Glutamatergic neuron (in vitro differentiated cells): ENCODE data around the gene TMEM259. TPM values are rescaled to one million over a fixed set of nuclear protein-coding genes. Genes with fewer than 3 reads are reported as not detected.

Experiments used
- DNase-seq: peaks from one replicate; pipeline ENCODE4 v3.0.0; 2022
- H3K27ac Mint-ChIP-seq: one replicate; pipeline ENCODE4 v1.8.0; 2020; ENCODE audit warnings: mild to moderate bottlenecking, mixed read lengths, inconsistent platforms; ENCODE audit not compliant: unreplicated experiment
- H3K27me3 Mint-ChIP-seq: one replicate; pipeline ENCODE4 v1.8.0; 2020; ENCODE audit warnings: mild to moderate bottlenecking, moderate library complexity, mixed read lengths, inconsistent platforms; ENCODE audit not compliant: unreplicated experiment
- H3K36me3 Mint-ChIP-seq: one replicate; pipeline ENCODE4 v1.8.0; 2020; ENCODE audit warnings: mild to moderate bottlenecking, mixed read lengths, inconsistent platforms; ENCODE audit not compliant: unreplicated experiment
- H3K4me1 Mint-ChIP-seq: one replicate; pipeline ENCODE4 v1.8.0; 2020; ENCODE audit warnings: mild to moderate bottlenecking, low read depth, mixed read lengths, inconsistent platforms; ENCODE audit not compliant: unreplicated experiment
- H3K4me3 Mint-ChIP-seq: one replicate; pipeline ENCODE4 v1.8.0; 2020; ENCODE audit warnings: mild to moderate bottlenecking, mixed read lengths, inconsistent platforms; ENCODE audit not compliant: unreplicated experiment
- H3K9me3 Mint-ChIP-seq: one replicate; pipeline ENCODE4 v1.8.0; 2020; ENCODE audit warnings: mild to moderate bottlenecking, moderate library complexity, mixed read lengths, inconsistent platforms; ENCODE audit not compliant: unreplicated experiment
- CTCF ChIP-seq: fragments of 200-600 bp; sonication (generic); IDR thresholded peaks from one replicate; pipeline ENCODE4 v1.5.0; 2021; ENCODE audit not compliant: partially characterized antibody, unreplicated experiment
- total RNA-seq: library from RNA; stranded (reverse); fragmentation: NEBNext Ultra II Directional; extraction: Animal tissue kit (Norgen Biotek cat#: 25700); gene quantifications from one replicate; pipeline ENCODE4 v1.2.1, GENCODE V29; 2021; ENCODE audit not compliant: unreplicated experiment

TMEM259 gene
- total RNA-seq, 1 donor from 2014 or later, result 222 TPM

GRCh38 chr19:1019980-1020867 is 699 bp downstream of the TMEM259 start:
- Mint-ChIP-seq H3K36me3 (no peaks in the 10 kb centered on the region), H3K9me3 (peaks cover 7% of the 10 kb centered on the region), H3K4me1 (peaks cover 7% of the 10 kb centered on the region), H3K27me3 (peaks cover 13% of the 10 kb centered on the region), H3K27ac (peak overlapping the region; percentile 78), H3K4me3 (peak overlapping the region; percentile 93)
- no peak for TF ChIP-seq CTCF
- no peak for DNase-seq

- Mint-ChIP-seq H3K4me3 (peak overlapping the region; percentile 93), H3K27me3 (peaks cover 13% of the 10 kb centered on the region), H3K9me3 (peaks cover 7% of the 10 kb centered on the region), H3K27ac (no peak overlapping the region), H3K4me1 (peaks cover 7% of the 10 kb centered on the region), H3K36me3 (no peaks in the 10 kb centered on the region)
- TF ChIP-seq CTCF, result no peak
- no peak for DNase-seq
These were observed 1.3 kb downstream of the TMEM259 start for GRCh38 chr19:1019616-1019961.

DNA sequence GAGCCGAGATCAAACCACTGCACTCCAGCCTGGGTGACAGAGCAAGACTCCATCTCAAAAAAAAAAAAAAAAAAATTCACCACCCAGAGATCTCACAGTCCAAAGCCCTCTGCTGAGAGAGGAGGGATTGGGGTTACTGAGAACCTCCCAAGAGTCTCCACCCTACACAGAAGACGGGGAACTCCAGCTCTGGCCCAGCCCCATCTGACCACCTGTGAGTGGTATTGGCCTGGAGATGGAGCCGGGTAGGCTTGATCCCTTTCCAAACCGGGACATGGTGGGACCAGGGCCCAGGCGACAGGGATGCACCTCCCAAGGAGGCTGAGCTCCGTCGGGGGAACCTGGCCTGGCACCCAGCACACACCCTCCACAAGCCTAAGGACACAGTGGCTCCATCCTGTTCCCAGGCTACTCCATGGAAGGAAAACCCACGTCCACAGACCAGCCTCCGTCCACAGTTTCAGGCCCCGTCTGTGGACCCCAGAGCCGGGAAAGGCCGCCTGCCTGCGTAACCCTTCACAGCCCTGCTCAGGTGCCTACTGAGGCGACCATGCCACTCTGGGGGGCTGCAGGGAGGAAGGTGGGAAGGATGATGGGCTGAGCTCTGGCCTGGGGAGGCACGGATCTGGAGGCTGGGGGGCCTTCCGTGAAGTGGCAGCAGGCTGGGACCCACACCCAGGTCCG is 1.8 kb downstream of the TMEM259 start:
- no peak for TF ChIP-seq CTCF
- DNase-seq, result no peak
- Mint-ChIP-seq H3K27me3 (peaks cover 13% of the 10 kb centered on the region), H3K4me1 (peaks cover 7% of the 10 kb centered on the region), H3K27ac (no peak overlapping the region), H3K36me3 (no peaks in the 10 kb centered on the region), H3K4me3 (peak overlapping the region; percentile 93), H3K9me3 (peaks cover 7% of the 10 kb centered on the region)

GRCh38 chr19:1018393-1018792 is 2.5 kb downstream of the TMEM259 start:
- Mint-ChIP-seq H3K36me3 (no peaks in the 10 kb centered on the region), H3K9me3 (peaks cover 7% of the 10 kb centered on the region), H3K27me3 (peaks cover 13% of the 10 kb centered on the region), H3K4me1 (peaks cover 7% of the 10 kb centered on the region), H3K27ac (no peak overlapping the region), H3K4me3 (no peak overlapping the region)
- no peak for TF ChIP-seq CTCF
- DNase-seq, result no peak

DNA sequence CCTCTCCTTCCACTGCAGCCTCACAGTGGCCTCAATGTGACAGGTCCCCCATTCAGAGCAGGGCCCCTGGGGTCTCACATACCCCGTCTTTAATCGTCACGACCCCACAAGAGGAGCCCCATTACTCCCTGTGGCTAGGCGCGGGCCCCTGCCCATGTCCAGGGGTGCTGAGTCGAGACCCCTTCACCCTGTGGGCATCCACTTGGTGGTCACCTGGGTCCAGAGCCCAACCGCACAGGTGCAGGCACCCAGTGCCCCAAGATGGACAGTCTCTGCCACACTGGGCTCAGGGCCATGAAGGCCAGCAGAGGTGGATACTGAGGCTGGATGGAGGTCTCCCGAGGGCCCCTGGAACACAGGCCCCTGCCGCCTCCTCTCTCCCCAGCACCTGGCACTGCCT is 3.0 kb downstream of the TMEM259 start:
- Mint-ChIP-seq H3K4me1 (peaks cover 7% of the 10 kb centered on the region), H3K27ac (peak overlapping the region; percentile 59), H3K36me3 (no peaks in the 10 kb centered on the region), H3K27me3 (peaks cover 13% of the 10 kb centered on the region), H3K4me3 (no peak overlapping the region), H3K9me3 (peaks cover 7% of the 10 kb centered on the region)
- no peak for TF ChIP-seq CTCF
- DNase-seq, result no peak
